SU-DHL-6 (cell line): ENCODE results near the gene C9orf43.
"Not testable (repeated sequence)": the region's sequence is repeated elsewhere in the genome, so short reads cannot be mapped to it uniquely, and the experiment has no call there.

Experiments
- H2AFZ ChIP-seq: fragments of 200-600 bp; sonication (generic); 2 replicates; pipeline ENCODE4 v1.6.1; 2014; ENCODE audit warnings: low read depth, mild to moderate bottlenecking, moderate library complexity, mixed read lengths, antibody characterized with exemption, low read length; ENCODE audit not compliant: severe bottlenecking
- H3F3A ChIP-seq: fragments of 200-600 bp; shearing (Covaris generic); 2 replicates; pipeline ENCODE4 v1.6.0; 2016; ENCODE audit warnings: antibody characterized with exemption, mild to moderate bottlenecking; ENCODE audit not compliant: insufficient read depth
- H3K27ac ChIP-seq: fragments of 200-600 bp; sonication (generic); 2 replicates; pipeline ENCODE4 v1.5.1; 2016; ENCODE audit warnings: low read depth, mild to moderate bottlenecking, low read length, moderate library complexity, mixed read lengths
- H3K27me3 ChIP-seq: fragments of 200-600 bp; sonication (generic), shearing (Covaris generic); 2 replicates; pipeline ENCODE4 v1.6.0; 2014; ENCODE audit warnings: mild to moderate bottlenecking, low read length
- H3K36me3 ChIP-seq: fragments of 200-600 bp; sonication (generic); 2 replicates; pipeline ENCODE4 v1.6.1; 2014; ENCODE audit warnings: mild to moderate bottlenecking, low read length, mixed read lengths
- H3K4me2 ChIP-seq: fragments of 300-600, 200-600 bp; shearing (Covaris generic), sonication (generic); 2 replicates; pipeline ENCODE4 v1.6.0; 2014; ENCODE audit warnings: low read length, low read depth, mild to moderate bottlenecking; ENCODE audit not compliant: poor library complexity, severe bottlenecking
- H3K4me3 ChIP-seq: fragments of 200-600 bp; sonication (generic); 2 replicates; pipeline ENCODE4 v1.5.1; 2014; ENCODE audit warnings: antibody characterized with exemption, low read length, mild to moderate bottlenecking, mixed read lengths; ENCODE audit not compliant: insufficient read depth, poor library complexity, severe bottlenecking
- H3K79me2 ChIP-seq: fragments of 200-600 bp; sonication (generic); 2 replicates; pipeline ENCODE4 v1.6.1; 2014; ENCODE audit warnings: mild to moderate bottlenecking, low read length, moderate library complexity; ENCODE audit not compliant: insufficient read depth
- H3K9ac ChIP-seq: fragments of 200-600 bp; sonication (generic); 2 replicates; pipeline ENCODE4 v1.7.0; 2014; ENCODE audit warnings: mild to moderate bottlenecking, low read length
- H3K9me2 ChIP-seq: fragments of 200-600 bp; sonication (generic); replicated peaks from 2 replicates; pipeline ENCODE4 v1.6.1; 2014; ENCODE audit warnings: low read length; ENCODE audit not compliant: insufficient read depth
- H3K9me3 ChIP-seq: fragments of 200-600 bp; sonication (generic); 2 replicates; pipeline ENCODE4 v1.6.1; 2014; ENCODE audit warnings: low read length, mixed read lengths; ENCODE audit not compliant: insufficient read depth
- H4K20me1 ChIP-seq: fragments of 200-600 bp; sonication (generic); 2 replicates; pipeline ENCODE4 v1.6.1; 2014; ENCODE audit warnings: low read depth, mild to moderate bottlenecking, antibody characterized with exemption, low read length, moderate library complexity, mixed read lengths
- CTCF ChIP-seq: fragments of 200-600 bp; sonication (generic); IDR thresholded peaks from one replicate; pipeline ENCODE4 v1.5.1; 2017; ENCODE audit warnings: antibody characterized with exemption, mild to moderate bottlenecking, low read length, moderate library complexity; ENCODE audit not compliant: insufficient read depth, poor library complexity, severe bottlenecking
- EZH2phosphoT487 ChIP-seq: fragments of 200-600 bp; sonication (generic), shearing (Covaris generic); conservative IDR thresholded peaks from 2 replicates; pipeline ENCODE4 v1.6.1; 2018; ENCODE audit warnings: mild to moderate bottlenecking, antibody characterized with exemption, low read length, moderate library complexity, mixed read lengths

Gene C9orf43

DNA sequence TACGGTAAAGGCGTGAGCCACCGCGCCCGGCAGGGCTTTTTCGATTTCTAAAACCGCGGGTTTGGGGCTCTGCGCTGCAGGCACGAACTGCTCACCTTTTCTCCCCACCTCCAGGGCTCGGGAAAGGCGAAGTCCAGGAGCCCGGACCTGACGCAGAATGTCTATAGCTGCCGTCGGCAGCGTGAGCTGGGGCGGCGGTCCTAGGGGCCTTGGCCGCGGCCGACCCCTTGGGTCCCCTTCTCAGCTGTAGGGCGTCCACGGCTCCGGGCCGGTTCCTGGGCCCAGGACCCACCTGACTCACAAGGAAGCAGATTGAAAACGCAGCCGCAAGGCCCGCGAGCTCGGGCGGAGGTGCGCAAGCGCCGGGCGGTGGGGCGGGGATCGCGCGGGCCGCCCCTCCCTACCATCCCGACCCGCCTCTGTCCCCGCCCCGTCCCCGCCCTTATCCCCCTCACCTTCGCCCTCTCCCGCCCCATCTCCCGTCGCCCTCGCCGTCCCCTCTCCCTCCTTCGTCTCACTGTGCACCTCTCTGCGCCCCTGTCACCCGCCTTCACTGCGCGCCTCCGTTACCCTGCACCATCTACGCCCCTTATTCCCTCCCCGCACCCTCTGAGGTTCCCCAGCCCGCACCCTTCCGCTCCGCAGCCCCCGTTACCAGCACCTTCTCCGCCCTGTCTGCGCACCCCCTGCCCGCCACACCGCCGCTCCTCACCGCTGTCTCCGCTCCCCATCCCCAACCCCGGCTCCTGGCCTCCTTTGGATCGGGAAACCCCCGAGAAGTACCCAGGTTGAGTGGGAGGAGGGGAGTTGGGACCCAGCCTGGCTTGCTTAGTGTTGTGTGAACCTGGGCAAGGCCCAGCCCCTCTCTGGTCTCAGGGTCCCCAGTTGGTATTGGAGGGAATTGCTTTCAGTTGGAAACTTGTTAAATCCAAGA lies 33.6 kb upstream of the C9orf43 start, which contains the start of gene HDHD3:
Gene HDHD3, minus strand, starts transcription at position 353 of the 934 bp plus-strand sequence. CDS start 2,632 bp downstream, outside the sequence.
- TF ChIP-seq EZH2phosphoT487 (no peak), CTCF (no peak)
- H3F3A ChIP-seq = no peaks in the 10 kb centered on the region
- H3K9ac ChIP-seq = peak within 1 kb of the TSS; percentile 67
- H3K36me3 ChIP-seq = no peaks in the 10 kb centered on the region
- H3K9me2 ChIP-seq = no peaks in the 10 kb centered on the region
- 0 out of 2 replicates have a peak within 1 kb of the TSS, but pooled peaks have one; percentile 26 for H3K27ac ChIP-seq
- H3K4me2 ChIP-seq = peak within 1 kb of the TSS; percentile 55
- no peaks in the 10 kb centered on the region for H3K27me3 ChIP-seq
- peak within 1 kb of the TSS; percentile 85 for H3K4me3 ChIP-seq
- H2AFZ ChIP-seq = peak within 1 kb of the TSS; percentile 80
- no peaks in the 10 kb centered on the region for H3K79me2 ChIP-seq
- no peaks in the 10 kb centered on the region for H4K20me1 ChIP-seq
- H3K9me3 ChIP-seq = no peaks in the 10 kb centered on the region

GRCh38 chr9:113379094-113379828 lies 31.3 kb upstream of the C9orf43 start:
- H3K79me2 ChIP-seq, H3K4me3 ChIP-seq, H3K27me3 ChIP-seq, H3K9me2 ChIP-seq, H3K4me2 ChIP-seq, H3K36me3 ChIP-seq, H2AFZ ChIP-seq, H3K9ac ChIP-seq, H3F3A ChIP-seq, H3K27ac ChIP-seq, H4K20me1 ChIP-seq, H3K9me3 ChIP-seq: not testable (repeated sequence)

- not testable (repeated sequence) for H3K4me3 ChIP-seq, H3K9me3 ChIP-seq, H3K27me3 ChIP-seq, H3K9me2 ChIP-seq, H4K20me1 ChIP-seq, H3K9ac ChIP-seq, H3K4me2 ChIP-seq, H3K79me2 ChIP-seq, H3K27ac ChIP-seq, H3F3A ChIP-seq, H3K36me3 ChIP-seq, H2AFZ ChIP-seq
These were observed 30.7 kb upstream of the C9orf43 start for GRCh38 chr9:113379829-113380210.

DNA sequence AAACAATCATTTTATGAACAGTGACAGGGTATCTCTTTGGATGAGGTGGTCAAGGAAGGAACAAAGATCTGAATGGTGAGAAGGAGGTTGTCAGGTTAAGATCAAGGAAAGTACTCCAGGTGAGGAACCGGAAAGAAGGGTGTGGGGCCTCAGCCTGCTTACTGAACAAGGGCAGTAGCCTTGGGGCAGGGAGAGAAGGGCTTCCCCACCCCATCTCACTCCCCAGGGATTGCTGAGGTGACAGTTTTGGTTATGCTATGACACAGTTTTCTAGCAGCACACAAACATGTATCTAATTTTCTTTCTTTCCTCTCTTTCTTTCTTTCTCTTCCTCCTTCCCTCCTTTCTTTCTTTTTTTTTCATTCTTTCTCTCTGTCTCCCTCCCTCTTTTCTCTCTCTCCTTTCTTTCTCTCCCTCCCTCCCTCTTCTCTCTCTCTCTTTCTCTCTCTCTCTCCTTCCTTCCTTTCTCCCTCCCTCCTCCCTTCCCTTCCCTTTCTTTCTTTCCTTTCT lies 29.6 kb upstream of the C9orf43 start:
- Histone ChIP-seq H3K27me3 (no peaks in the 10 kb centered on the region), H3K79me2 (no peaks in the 10 kb centered on the region), H3K9me3 (no peaks in the 10 kb centered on the region), H3F3A (no peaks in the 10 kb centered on the region), H3K27ac (no peak overlapping the region), H3K4me3 (no peak overlapping the region), H3K9ac (no peak overlapping the region), H4K20me1 (no peaks in the 10 kb centered on the region), H2AFZ (no peak overlapping the region), H3K36me3 (no peaks in the 10 kb centered on the region), H3K9me2 (no peaks in the 10 kb centered on the region), H3K4me2 (no peak overlapping the region)
- TF ChIP-seq CTCF (no peak), EZH2phosphoT487 (no peak)

DNA sequence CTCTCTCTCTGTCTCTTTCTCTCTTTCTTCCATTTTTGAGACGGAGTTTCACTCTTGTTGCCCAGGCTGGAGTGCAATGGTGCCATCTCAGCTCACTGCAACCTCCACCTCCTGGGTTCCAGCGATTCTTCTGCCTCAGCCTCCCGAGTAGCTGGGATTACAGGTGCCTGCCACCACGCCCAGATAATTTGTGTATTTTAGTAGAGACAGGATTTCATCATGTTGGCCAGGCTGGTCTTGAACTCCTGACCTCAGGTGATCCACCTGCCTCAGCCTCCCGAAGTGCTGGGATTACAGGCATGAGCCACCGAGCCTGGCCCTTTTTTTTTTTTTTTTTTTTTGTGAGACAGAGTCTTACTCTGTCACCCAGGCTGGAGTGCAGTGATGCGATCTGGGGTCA lies 29.1 kb upstream of the C9orf43 start:
- H3F3A ChIP-seq, H3K4me2 ChIP-seq, H3K9ac ChIP-seq, H4K20me1 ChIP-seq, H3K9me3 ChIP-seq, H3K36me3 ChIP-seq, H3K27ac ChIP-seq, H3K79me2 ChIP-seq, H3K9me2 ChIP-seq, H3K27me3 ChIP-seq, H3K4me3 ChIP-seq, H2AFZ ChIP-seq: not testable (repeated sequence)
